Gastrocnemius medialis (tissue), 4 donors: ENCODE results near the gene ACP1. TPM values are rescaled to one million over a fixed set of nuclear protein-coding genes. Genes with fewer than 3 reads are reported as not detected.

ENCODE experiments used
- ATAC-seq, 2 donors: fragments of 150-250 bp; one replicate each; pipeline ENCODE4 v1.9.1; 2016
- DNase-seq, 2 donors: peaks; one replicate each; pipeline ENCODE4 v3.0.0-alpha.2; 2019
- H3K27ac ChIP-seq, 4 donors: fragments of 200-600 bp; sonication (generic); 1 replicate in 1 of 4; 2 replicates in 3 of 4; pipeline ENCODE4 v1.5.1; 2016 to 2018; ENCODE audit warnings: mild to moderate bottlenecking in 2 of 4, moderate library complexity in 1 of 4
- H3K27me3 ChIP-seq, 3 donors: fragments of 200-600 bp; sonication (generic) in 2 of 3; 1 replicate in 1 of 3; 2 replicates in 2 of 3; pipeline versions ENCODE4 v1.5.1 to v1.6.0; 2016 to 2019; ENCODE audit warnings: mild to moderate bottlenecking in 1 of 3, moderate library complexity in 1 of 3
- H3K36me3 ChIP-seq, 2 donors: fragments of 200-600 bp; sonication (generic) in 1 of 2; one replicate each; pipeline ENCODE4 v1.5.1; 2017 to 2018
- H3K4me1 ChIP-seq, 2 donors: fragments of 200-600 bp; sonication (generic) in 1 of 2; one replicate each; pipeline ENCODE4 v1.5.1; 2016 to 2017; ENCODE audit warnings: mild to moderate bottlenecking in 2 of 2
- H3K4me3 ChIP-seq, 4 donors: fragments of 200-600 bp; sonication (generic) in 3 of 4; 1 replicate in 1 of 4; 2 replicates in 3 of 4; pipeline ENCODE4 v1.5.1; 2016 to 2019; ENCODE audit warnings: mild to moderate bottlenecking in 2 of 4
- H3K9me3 ChIP-seq, 3 donors: fragments of 200-600 bp; sonication (generic) in 2 of 3; 1 replicate in 1 of 3; 2 replicates in 2 of 3; pipeline ENCODE4 v1.5.1; 2016 to 2019
- POLR2A ChIP-seq, 2 donors: fragments of 450-650 bp; IDR thresholded peaks; one replicate each; pipeline ENCODE4 v1.6.1; 2017; ENCODE audit warnings: antibody characterized with exemption in 2 of 2, mild to moderate bottlenecking in 2 of 2, moderate library complexity in 2 of 2
- in situ Hi-C, 4 donors: fragments of 200-750 bp; cut with MboI; loops; one replicate each; pipeline versions ENCODE4 v1.15.0 to v1.8.0; 2017; ENCODE audit warnings: low sequenced_read_pairs in 4 of 4
- intact Hi-C: fragments of 100-400 bp; cut with DNase I; formaldehyde crosslinking; loops from one replicate; pipeline ENCODE4 v1.15.1; 2023; ENCODE audit warnings: low total_unique reads
- total RNA-seq, 4 donors: library from RNA; depleted of rRNA; stranded (reverse); fragments of >200 nt; gene quantifications; one replicate each; pipeline versions ENCODE4 v1.1.0 to v1.2.3, GENCODE V29; 2016
- TF ChIP-seq, protein P1 (sequence below), 5 experiments: fragments of 450-650 bp in 3 of 5; fragments of 200-600 bp in 2 of 5; sonication (generic) in 2 of 5; IDR thresholded peaks in 4 of 5; conservative IDR thresholded peaks in 1 of 5; 1 replicate in 4 of 5; 2 replicates in 1 of 5; pipeline ENCODE4 v1.5.1; 2016 to 2019; ENCODE audit warnings: antibody characterized with exemption in 5 of 5, mild to moderate bottlenecking in 3 of 5, moderate library complexity in 3 of 5

Gene ACP1
- total RNA-seq, 4 donors from 2014 or later: 69.7 to 91.3 (median 81.9) TPM

DNA sequence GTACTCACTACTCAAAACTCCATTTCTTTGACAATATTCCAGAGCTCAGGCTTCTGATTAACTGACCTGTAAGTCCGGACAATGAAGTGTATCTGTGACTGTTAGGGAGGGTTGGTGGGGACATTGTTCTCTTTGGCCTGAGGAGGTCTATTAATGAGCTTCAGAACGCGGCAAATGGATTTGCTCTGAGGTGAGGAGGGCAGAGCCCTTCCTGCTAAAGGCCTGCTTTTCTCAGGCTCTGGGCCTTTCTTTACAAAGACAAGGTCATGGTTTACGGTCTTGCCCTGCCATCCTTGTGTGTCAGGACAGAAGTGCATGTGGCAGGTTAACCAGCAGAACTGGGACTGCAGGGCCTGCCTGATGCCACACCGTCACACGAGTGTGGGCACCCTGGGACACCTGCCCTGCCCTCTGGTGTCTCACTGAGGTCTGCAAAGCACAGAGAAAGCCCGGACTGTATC is 15.9 kb downstream of the ACP1 start:
- Histone ChIP-seq H3K4me3 (no peak overlapping the region), H3K4me1 (no peaks in the 10 kb centered on the region), H3K9me3 (no peaks in the 10 kb centered on the region), H3K36me3 (peaks cover 0 to 51% of the 10 kb centered on the region in 2 donors), H3K27ac (no peak overlapping the region), H3K27me3 (peaks cover 0 to 3% (median 0%) of the 10 kb centered on the region in 3 donors)
- TF ChIP-seq, protein P1, sequence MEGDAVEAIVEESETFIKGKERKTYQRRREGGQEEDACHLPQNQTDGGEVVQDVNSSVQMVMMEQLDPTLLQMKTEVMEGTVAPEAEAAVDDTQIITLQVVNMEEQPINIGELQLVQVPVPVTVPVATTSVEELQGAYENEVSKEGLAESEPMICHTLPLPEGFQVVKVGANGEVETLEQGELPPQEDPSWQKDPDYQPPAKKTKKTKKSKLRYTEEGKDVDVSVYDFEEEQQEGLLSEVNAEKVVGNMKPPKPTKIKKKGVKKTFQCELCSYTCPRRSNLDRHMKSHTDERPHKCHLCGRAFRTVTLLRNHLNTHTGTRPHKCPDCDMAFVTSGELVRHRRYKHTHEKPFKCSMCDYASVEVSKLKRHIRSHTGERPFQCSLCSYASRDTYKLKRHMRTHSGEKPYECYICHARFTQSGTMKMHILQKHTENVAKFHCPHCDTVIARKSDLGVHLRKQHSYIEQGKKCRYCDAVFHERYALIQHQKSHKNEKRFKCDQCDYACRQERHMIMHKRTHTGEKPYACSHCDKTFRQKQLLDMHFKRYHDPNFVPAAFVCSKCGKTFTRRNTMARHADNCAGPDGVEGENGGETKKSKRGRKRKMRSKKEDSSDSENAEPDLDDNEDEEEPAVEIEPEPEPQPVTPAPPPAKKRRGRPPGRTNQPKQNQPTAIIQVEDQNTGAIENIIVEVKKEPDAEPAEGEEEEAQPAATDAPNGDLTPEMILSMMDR (IDR thresholded peaks at IDR 0.05 in 4 of 5, conservative IDR thresholded peaks at IDR 0.05 in 1 of 5): no peak
- no peak for TF ChIP-seq POLR2A (IDR thresholded peaks at IDR 0.05)
- DNase-seq: no peak
- no peak for ATAC-seq
- in situ Hi-C loops: no loop called here
- intact Hi-C loops: no loop called here

DNA sequence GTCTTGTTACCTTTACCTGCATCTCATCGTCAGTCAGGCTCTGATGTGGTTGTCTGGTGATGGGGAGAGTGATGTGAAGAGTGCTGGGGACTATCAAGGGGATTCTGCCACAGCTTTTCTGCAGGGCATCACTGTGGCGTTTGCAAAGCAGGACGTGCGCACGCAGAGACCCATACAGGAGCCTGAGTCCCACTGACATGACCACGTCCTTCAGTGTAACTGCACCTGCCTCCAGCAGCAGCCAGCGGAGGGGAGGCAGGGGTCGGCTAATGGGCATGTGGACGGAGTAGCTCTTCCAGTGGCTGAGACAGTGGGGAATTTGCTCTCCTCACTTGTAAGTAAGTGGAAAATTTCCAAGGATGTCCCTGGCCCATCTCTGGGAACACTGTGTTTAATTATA is 16.6 kb downstream of the ACP1 start:
- intact Hi-C loops: no loop called here
- Histone ChIP-seq H3K4me1 (no peaks in the 10 kb centered on the region), H3K4me3 (no peak overlapping the region), H3K9me3 (no peaks in the 10 kb centered on the region), H3K36me3 (peaks cover 0 to 51% of the 10 kb centered on the region in 2 donors), H3K27me3 (peaks cover 0 to 8% (median 0%) of the 10 kb centered on the region in 3 donors), H3K27ac (no peak overlapping the region)
- DNase-seq (no peak), ATAC-seq (no peak)
- in situ Hi-C loops: no loop called here
- TF ChIP-seq POLR2A (IDR thresholded peaks at IDR 0.05): no peak
- TF ChIP-seq, protein P1 (IDR thresholded peaks at IDR 0.05 in 4 of 5, conservative IDR thresholded peaks at IDR 0.05 in 1 of 5): no peak

DNA sequence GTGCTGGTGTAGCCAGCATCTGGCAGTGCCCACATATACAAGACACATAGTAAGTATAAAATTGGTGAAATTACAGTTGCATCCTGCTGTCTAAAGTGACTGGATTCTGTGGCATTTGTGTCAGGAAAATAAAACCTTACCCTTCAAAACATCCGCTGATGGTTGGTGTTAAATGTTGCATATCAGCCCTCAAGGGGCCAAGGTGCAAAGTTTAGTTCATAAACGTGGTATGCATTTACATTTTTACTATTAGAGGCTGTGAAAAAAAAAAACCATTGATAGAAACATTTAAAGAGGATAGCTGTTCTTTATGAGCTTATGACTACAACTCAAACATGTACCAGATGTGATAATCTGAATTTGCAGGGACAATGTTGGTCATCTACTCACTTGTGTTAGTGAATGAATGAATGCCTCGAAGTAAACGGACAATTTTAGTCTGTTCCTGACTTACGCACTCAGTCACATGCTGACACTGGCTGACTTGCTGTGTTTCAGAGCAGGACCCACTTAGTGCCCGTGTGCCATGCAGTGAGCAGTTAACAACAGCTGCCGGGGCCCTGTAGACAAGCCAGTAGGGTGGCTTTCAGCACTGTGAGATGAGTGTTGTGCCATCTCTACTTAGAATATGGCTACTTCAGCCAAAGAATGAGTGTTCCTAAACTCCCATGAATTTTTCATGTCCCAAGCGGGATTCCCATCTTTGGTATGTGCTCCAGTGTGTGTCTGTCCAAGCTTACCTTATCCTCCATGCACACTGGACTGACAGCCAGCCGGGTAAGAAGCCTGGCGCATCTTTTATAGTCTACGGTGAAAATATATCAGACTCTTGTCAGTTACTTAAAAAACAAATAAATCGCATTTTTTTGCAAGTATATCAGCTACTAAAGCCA is 17.9 kb downstream of the ACP1 start:
- no peak for ATAC-seq
- no peak for DNase-seq
- Histone ChIP-seq H3K4me1 (no peaks in the 10 kb centered on the region), H3K27ac (no peak overlapping the region), H3K36me3 (peaks cover 0 to 41% of the 10 kb centered on the region in 2 donors), H3K9me3 (no peaks in the 10 kb centered on the region), H3K27me3 (peaks cover 0 to 20% (median 3%) of the 10 kb centered on the region in 3 donors), H3K4me3 (no peak overlapping the region)
- in situ Hi-C loops: no loop called here
- TF ChIP-seq, protein P1 (IDR thresholded peaks at IDR 0.05 in 4 of 5, conservative IDR thresholded peaks at IDR 0.05 in 1 of 5): no peak
- no peak for TF ChIP-seq POLR2A (IDR thresholded peaks at IDR 0.05)
- intact Hi-C loops: no loop called here

DNA sequence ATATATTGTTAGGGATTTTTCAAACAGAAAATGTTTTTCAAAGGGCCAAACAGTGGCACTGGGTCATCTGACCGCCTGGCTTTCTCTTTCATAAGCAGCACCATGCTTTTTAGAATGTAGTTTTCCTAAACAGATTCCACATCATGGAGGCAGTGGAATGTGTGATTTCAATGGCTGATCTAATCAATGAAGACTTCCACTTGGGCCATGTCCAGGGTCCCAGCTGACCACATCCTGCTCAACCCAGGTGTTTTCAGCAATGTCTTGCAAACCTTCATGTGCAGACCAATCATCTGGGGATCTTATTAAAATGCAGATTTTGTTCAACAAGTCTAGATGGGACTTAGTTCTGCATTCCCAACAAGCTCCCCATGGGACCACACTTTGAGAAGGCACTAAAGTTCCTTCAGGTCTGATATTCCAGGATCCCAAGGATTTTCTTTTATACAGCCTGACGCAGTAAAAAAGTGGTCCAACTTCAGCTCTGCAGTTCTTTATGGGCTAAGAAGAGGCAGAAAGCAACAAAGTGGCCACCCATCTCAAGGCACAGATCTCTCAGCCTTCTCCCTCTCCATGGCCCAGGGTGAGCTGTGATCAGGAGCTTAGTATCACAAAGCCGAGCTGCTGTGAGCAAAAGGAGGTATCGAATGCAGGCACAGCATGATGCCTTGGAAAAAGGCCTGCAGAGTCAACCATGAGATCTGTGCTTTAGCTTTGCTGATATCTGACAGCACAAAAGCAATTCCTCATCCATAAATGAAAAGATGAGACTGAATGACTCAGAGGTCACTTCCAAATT is 19.4 kb downstream of the ACP1 start:
- Histone ChIP-seq H3K9me3 (no peaks in the 10 kb centered on the region), H3K27ac (no peak overlapping the region), H3K4me3 (no peak overlapping the region), H3K27me3 (peaks cover 3 to 26% (median 15%) of the 10 kb centered on the region in 3 donors), H3K36me3 (peaks cover 0 to 25% of the 10 kb centered on the region in 2 donors), H3K4me1 (peaks cover under 1 to 3% of the 10 kb centered on the region in 2 donors)
- intact Hi-C loops (no loop called here), in situ Hi-C loops (no loop called here)
- TF ChIP-seq POLR2A (IDR thresholded peaks at IDR 0.05): no peak
- TF ChIP-seq, protein P1 (IDR thresholded peaks at IDR 0.05 in 4 of 5, conservative IDR thresholded peaks at IDR 0.05 in 1 of 5): no peak
- no peak for DNase-seq
- no peak for ATAC-seq
